ENCODE measurements around the gene PRR18. TPM values are rescaled to one million over a fixed set of nuclear protein-coding genes. Genes with fewer than 3 reads are reported as not detected.
A peak's percentile ranks its signal among the peaks of the same experiment; 100 is the strongest.

PRR18 gene
- total and polyA plus RNA-seq, 9 of the 15 experiments (the other 6 are each of a cell fraction or from before 2014, with no cell fraction given), result not detected

DNA sequence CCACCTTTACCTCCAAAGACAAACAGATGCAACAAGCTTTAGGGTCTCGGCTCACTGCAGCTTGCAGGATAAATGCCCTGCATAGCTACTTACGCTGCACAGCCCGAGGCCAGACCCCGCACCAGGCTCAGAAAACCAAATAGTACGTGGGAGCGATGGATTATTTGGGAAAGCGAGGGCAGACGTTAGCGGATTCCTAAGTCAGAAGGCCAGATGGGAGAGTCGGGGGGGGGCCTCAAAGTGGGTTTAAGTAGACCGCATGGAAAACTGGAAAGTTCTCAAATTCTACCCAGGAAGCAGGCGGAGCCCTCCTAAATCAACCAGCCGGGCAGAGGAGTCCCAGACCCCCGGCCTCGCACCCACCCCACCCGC lies 33.8 kb upstream of the PRR18 start (continued):
- TF ChIP-seq, protein P1, sequence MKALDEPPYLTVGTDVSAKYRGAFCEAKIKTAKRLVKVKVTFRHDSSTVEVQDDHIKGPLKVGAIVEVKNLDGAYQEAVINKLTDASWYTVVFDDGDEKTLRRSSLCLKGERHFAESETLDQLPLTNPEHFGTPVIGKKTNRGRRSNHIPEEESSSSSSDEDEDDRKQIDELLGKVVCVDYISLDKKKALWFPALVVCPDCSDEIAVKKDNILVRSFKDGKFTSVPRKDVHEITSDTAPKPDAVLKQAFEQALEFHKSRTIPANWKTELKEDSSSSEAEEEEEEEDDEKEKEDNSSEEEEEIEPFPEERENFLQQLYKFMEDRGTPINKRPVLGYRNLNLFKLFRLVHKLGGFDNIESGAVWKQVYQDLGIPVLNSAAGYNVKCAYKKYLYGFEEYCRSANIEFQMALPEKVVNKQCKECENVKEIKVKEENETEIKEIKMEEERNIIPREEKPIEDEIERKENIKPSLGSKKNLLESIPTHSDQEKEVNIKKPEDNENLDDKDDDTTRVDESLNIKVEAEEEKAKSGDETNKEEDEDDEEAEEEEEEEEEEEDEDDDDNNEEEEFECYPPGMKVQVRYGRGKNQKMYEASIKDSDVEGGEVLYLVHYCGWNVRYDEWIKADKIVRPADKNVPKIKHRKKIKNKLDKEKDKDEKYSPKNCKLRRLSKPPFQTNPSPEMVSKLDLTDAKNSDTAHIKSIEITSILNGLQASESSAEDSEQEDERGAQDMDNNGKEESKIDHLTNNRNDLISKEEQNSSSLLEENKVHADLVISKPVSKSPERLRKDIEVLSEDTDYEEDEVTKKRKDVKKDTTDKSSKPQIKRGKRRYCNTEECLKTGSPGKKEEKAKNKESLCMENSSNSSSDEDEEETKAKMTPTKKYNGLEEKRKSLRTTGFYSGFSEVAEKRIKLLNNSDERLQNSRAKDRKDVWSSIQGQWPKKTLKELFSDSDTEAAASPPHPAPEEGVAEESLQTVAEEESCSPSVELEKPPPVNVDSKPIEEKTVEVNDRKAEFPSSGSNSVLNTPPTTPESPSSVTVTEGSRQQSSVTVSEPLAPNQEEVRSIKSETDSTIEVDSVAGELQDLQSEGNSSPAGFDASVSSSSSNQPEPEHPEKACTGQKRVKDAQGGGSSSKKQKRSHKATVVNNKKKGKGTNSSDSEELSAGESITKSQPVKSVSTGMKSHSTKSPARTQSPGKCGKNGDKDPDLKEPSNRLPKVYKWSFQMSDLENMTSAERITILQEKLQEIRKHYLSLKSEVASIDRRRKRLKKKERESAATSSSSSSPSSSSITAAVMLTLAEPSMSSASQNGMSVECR (CRISPR knock-in tag; IDR thresholded peaks at IDR 0.05), result peak; percentile 12; the same call in 1 of the 2 replicates
- TF ChIP-seq, protein P2, sequence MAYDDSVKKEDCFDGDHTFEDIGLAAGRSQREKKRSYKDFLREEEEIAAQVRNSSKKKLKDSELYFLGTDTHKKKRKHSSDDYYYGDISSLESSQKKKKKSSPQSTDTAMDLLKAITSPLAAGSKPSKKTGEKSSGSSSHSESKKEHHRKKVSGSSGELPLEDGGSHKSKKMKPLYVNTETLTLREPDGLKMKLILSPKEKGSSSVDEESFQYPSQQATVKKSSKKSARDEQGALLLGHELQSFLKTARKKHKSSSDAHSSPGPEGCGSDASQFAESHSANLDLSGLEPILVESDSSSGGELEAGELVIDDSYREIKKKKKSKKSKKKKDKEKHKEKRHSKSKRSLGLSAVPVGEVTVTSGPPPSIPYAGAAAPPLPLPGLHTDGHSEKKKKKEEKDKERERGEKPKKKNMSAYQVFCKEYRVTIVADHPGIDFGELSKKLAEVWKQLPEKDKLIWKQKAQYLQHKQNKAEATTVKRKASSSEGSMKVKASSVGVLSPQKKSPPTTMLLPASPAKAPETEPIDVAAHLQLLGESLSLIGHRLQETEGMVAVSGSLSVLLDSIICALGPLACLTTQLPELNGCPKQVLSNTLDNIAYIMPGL (CRISPR knock-in tag; IDR thresholded peaks at IDR 0.05), result peak; percentile 17; the same call in 1 of the 2 replicates

DNA sequence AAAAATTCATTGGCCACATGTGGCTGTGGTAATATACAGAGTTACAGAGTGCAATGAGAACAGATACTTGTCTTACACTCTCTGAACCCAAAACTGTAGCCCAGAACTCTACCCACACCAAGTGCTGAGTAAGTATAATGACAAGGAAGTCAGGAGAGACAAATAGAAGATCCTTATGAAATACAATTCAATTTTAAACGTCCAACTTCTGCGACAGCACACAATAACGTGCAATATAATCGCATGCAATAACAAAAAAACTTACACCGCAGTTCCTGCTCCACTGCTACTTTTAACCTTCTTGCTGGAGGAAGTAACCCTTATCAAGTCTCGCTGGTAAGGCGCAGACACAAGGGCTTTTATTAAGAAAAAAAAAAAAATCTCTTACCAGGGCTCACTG lies 33.3 kb upstream of the PRR18 start:
- H3K27ac ChIP-seq (ENCODE audit: extremely low read depth, low read depth, low read length), result peak overlapping the region; percentile 96; the same call in 2 of the 3 replicates

More for the DNA sequence above, 33.3 kb upstream of the PRR18 start:
- FAIRE-seq (no peak), DNase-seq (ENCODE audit: extremely low read depth in 1 of 4, low spot score in 3 of 4) (peak in 1 of 4 experiments; percentile 15), ATAC-seq (no peak)
- Histone ChIP-seq H3K9ac (ENCODE audit: insufficient read depth in 1 of 2, low read depth in 2 of 2, low read length in 2 of 2) (peak overlapping the region in 1 of 2 experiments; percentile 98; a peak in 2 of 4 replicates), H3K9me3 (replicated peaks; ENCODE audit: control insufficient read depth, insufficient read depth, low read depth, low read length) (no peaks in the 10 kb centered on the region), H3K9me1 (ENCODE audit: control insufficient read depth, insufficient read depth, low read length) (peaks cover 17% of the 10 kb centered on the region), H3K79me2 (ENCODE audit: control insufficient read depth, insufficient read depth, low read length) (peaks cover 70% of the 10 kb centered on the region), H3K27me3 (ENCODE audit: control insufficient read depth in 2 of 2, insufficient read depth in 2 of 2, low read length in 2 of 2) (no peaks in the 10 kb centered on the region), H3K4me2 (ENCODE audit: insufficient read depth, low read length) (peak overlapping the region; percentile 98), H3K4me1 (replicated peaks in 1 of 2; ENCODE audit: control insufficient read depth in 2 of 2, insufficient read depth in 2 of 2, low read length in 2 of 2) (peaks cover 10 to 18% of the 10 kb centered on the region in 2 experiments; a peak in 4 of 5 replicates), H2AFZ (ENCODE audit: low read depth, low read length) (no peak overlapping the region), H3K36me3 (ENCODE audit: control insufficient read depth, insufficient read depth, low read length) (peaks cover 42% of the 10 kb centered on the region), H3K4me3 (peak overlapping the region; percentile 98), H4K20me1 (replicated peaks; ENCODE audit: control insufficient read depth, insufficient read depth, low read length) (peaks cover 22% of the 10 kb centered on the region; the same call in 1 of the 2 replicates)
- ChIA-PET CTCF (ENCODE audit: low intra/inter-chr PET ratio) (no interaction called here), POLR2A (interaction anchor here (1.8 kb wide), 1 partner anchor 10 kb away, joined by 9 read pairs; no protein-coding TSS in a partner anchor)
- BruUV-seq (replicated peaks), result no TSS peak
- 14% methylated on average over 7 of the region's 7 CpGs for WGBS (ENCODE audit: insufficient coverage, low coverage, missing lambda C conversion rate)
- intact Hi-C loops (cut with micrococcal nuclease) (no loop called here), in situ Hi-C loops (cut with MboI) (no loop called here)
- TF ChIP-seq ZNF316 (IDR thresholded peaks at IDR 0.05), result peak; percentile 72
- TF ChIP-seq, protein P3, sequence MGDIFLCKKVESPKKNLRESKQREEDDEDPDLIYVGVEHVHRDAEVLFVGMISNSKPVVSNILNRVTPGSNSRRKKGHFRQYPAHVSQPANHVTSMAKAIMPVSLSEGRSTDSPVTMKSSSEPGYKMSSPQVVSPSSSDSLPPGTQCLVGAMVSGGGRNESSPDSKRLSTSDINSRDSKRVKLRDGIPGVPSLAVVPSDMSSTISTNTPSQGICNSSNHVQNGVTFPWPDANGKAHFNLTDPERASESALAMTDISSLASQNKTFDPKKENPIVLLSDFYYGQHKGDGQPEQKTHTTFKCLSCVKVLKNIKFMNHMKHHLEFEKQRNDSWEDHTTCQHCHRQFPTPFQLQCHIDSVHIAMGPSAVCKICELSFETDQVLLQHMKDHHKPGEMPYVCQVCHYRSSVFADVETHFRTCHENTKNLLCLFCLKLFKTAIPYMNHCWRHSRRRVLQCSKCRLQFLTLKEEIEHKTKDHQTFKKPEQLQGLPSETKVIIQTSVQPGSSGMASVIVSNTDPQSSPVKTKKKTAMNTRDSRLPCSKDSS (IDR thresholded peaks at IDR 0.05; ENCODE audit: low read depth, partially characterized antibody), result no peak
- TF ChIP-seq ZNF431 (CRISPR knock-in tag; IDR thresholded peaks at IDR 0.05), result 0 out of 2 replicates have a peak, but pooled peaks have one; percentile 6
- TF ChIP-seq, protein P4, sequence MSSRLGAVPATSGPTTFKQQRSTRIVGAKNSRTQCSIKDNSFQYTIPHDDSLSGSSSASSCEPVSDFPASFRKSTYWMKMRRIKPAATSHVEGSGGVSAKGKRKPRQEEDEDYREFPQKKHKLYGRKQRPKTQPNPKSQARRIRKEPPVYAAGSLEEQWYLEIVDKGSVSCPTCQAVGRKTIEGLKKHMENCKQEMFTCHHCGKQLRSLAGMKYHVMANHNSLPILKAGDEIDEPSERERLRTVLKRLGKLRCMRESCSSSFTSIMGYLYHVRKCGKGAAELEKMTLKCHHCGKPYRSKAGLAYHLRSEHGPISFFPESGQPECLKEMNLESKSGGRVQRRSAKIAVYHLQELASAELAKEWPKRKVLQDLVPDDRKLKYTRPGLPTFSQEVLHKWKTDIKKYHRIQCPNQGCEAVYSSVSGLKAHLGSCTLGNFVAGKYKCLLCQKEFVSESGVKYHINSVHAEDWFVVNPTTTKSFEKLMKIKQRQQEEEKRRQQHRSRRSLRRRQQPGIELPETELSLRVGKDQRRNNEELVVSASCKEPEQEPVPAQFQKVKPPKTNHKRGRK (tag; IDR thresholded peaks at IDR 0.05), result 0 out of 2 replicates have a peak, but pooled peaks have one; percentile 42

Measured in K562 (cell line).